Glomerular visceral epithelial cell (primary cell): Measurements from ENCODE around the gene CENPA.
A peak's percentile ranks its signal among the peaks of the same experiment; 100 is the strongest.
"Not testable (repeated sequence)": the region's sequence is repeated elsewhere in the genome, so short reads cannot be mapped to it uniquely, and the experiment has no call there.

Experiments used
- DNase-seq: peaks from one replicate; pipeline ENCODE4 v3.0.0-alpha.2; 2016; ENCODE audit errors: extremely low spot score

Gene CENPA

GRCh38 chr2:26792720-26793119, 6.9 kb downstream of the CENPA start:
- no peak for DNase-seq

- no peak for DNase-seq
Observed at GRCh38 chr2:26793518-26793917, 7.7 kb downstream of the CENPA start.

GRCh38 chr2:26795135-26795534, 9.3 kb downstream of the CENPA start:
- not testable (repeated sequence) for DNase-seq

- no peak for DNase-seq
Observed at GRCh38 chr2:26801328-26801727, 15.5 kb downstream of the CENPA start.

- DNase-seq: no peak
Observed at GRCh38 chr2:26801796-26802195, 15.9 kb downstream of the CENPA start.

GRCh38 chr2:26805241-26805676, 19.4 kb downstream of the CENPA start:
- peak; percentile 75 for DNase-seq

GRCh38 chr2:26807788-26808460, 22.1 kb downstream of the CENPA start:
- DNase-seq: no peak

- DNase-seq: no peak
Observed at GRCh38 chr2:26809211-26809610, 23.4 kb downstream of the CENPA start.

GRCh38 chr2:26809876-26810577, 24.2 kb downstream of the CENPA start:
- DNase-seq: no peak

GRCh38 chr2:26811261-26811660, 25.4 kb downstream of the CENPA start:
- no peak for DNase-seq

GRCh38 chr2:26811791-26812694, 26.2 kb downstream of the CENPA start:
- DNase-seq: no peak

- DNase-seq: no peak
Observed at GRCh38 chr2:26812731-26813130, 26.9 kb downstream of the CENPA start.

GRCh38 chr2:26814072-26814765, 28.4 kb downstream of the CENPA start:
- DNase-seq: not testable (repeated sequence)

- DNase-seq: no peak
Observed at GRCh38 chr2:26816893-26817292, 31.0 kb downstream of the CENPA start.

GRCh38 chr2:26818255-26818654, 32.4 kb downstream of the CENPA start:
- no peak for DNase-seq

- no peak for DNase-seq
Observed at GRCh38 chr2:26818972-26819371, 33.1 kb downstream of the CENPA start.

GRCh38 chr2:26820932-26821331, 35.1 kb downstream of the CENPA start:
- no peak for DNase-seq

GRCh38 chr2:26822877-26823276, 37.0 kb downstream of the CENPA start:
- DNase-seq: no peak

- no peak for DNase-seq
Observed at GRCh38 chr2:26838121-26838906, 52.5 kb downstream of the CENPA start.

- DNase-seq: no peak
Observed at GRCh38 chr2:26840937-26841610, 55.2 kb downstream of the CENPA start.
